Body of pancreas (tissue), 4 donors: ENCODE data around the gene BCCIP. TPM values are rescaled to one million over a fixed set of nuclear protein-coding genes. Genes with fewer than 3 reads are reported as not detected.

Source experiments
- ATAC-seq: fragments of 150-250 bp; one replicate; pipeline ENCODE4 v1.9.1; 2016
- DNase-seq, 4 donors: peaks; one replicate each; pipeline ENCODE4 v3.0.0-alpha.2; 2019
- H3K27ac ChIP-seq, 4 donors: fragments of 200-600 bp; sonication (generic); 1 replicate in 3 of 4; 2 replicates in 1 of 4; pipeline versions ENCODE4 v1.5.1 to v1.6.1; 2016 to 2019; ENCODE audit warnings: mild to moderate bottlenecking in 1 of 4, mixed read lengths in 1 of 4, moderate library complexity in 1 of 4
- H3K27me3 ChIP-seq, 2 donors: fragments of 200-600 bp; sonication (generic); one replicate each; pipeline ENCODE4 v1.6.0; 2016; ENCODE audit warnings: mild to moderate bottlenecking in 1 of 2
- H3K36me3 ChIP-seq, 2 donors: fragments of 200-600 bp; sonication (generic); replicated peaks in 1 of 2; 2 replicates each; pipeline ENCODE4 v1.5.1; 2016; ENCODE audit warnings: low read depth in 2 of 2; ENCODE audit not compliant: insufficient read depth in 1 of 2
- H3K4me1 ChIP-seq: fragments of 200-600 bp; sonication (generic); one replicate; pipeline ENCODE4 v1.6.0; 2016
- H3K4me3 ChIP-seq, 2 donors: fragments of 200-600 bp; sonication (generic); 1 replicate in 1 of 2; 2 replicates in 1 of 2; pipeline ENCODE4 v1.5.1; 2016 to 2019
- H3K9me3 ChIP-seq, 3 donors: fragments of 200-600 bp; sonication (generic); 1 replicate in 2 of 3; 2 replicates in 1 of 3; pipeline ENCODE4 v1.5.1; 2016
- CTCF ChIP-seq, 7 experiments: fragments of 450-650 bp in 4 of 7; fragments of 200-600 bp in 3 of 7; sonication (generic) in 3 of 7; IDR thresholded peaks; one replicate each; pipeline ENCODE4 v1.5.1; 2016 to 2019; ENCODE audit warnings: antibody characterized with exemption in 7 of 7
- POLR2A ChIP-seq, 3 donors: fragments of 450-650 bp; IDR thresholded peaks; one replicate each; pipeline ENCODE4 v1.6.1; 2016; ENCODE audit warnings: antibody characterized with exemption in 3 of 3, mild to moderate bottlenecking in 2 of 3
- WGBS, 2 donors: methylation state at CpG; one replicate each; pipeline ENCODE4 v1.1.5; 2017; 5-methylcytosine and 5-hydroxymethylcytosine counted together
- intact Hi-C: fragments of 100-400 bp; cut with DNase I; formaldehyde crosslinking; loops from one replicate; pipeline ENCODE4 v1.15.1; 2023
- total RNA-seq, 2 donors: library from RNA; depleted of rRNA; stranded (reverse); fragments of >200 nt; gene quantifications; one replicate each; pipeline ENCODE4 v1.1.0, GENCODE V29; 2016

Gene BCCIP
- total RNA-seq, 2 donors from 2014 or later = 16.2 to 31.4 TPM

GRCh38 chr10:125777806-125778205 is 45.5 kb upstream of the BCCIP start:
- 86 to 92% methylated on average over 9 of the region's 9 CpGs for WGBS, 2 donors
- H3K4me1 ChIP-seq = no peaks in the 10 kb centered on the region
- H3K9me3 ChIP-seq = no peaks in the 10 kb centered on the region
- TF ChIP-seq CTCF (IDR thresholded peaks at IDR 0.05) = no peak
- no peak for TF ChIP-seq POLR2A (IDR thresholded peaks at IDR 0.05)
- intact Hi-C loops = no loop called here
- H3K27ac ChIP-seq = no peak overlapping the region
- H3K36me3 ChIP-seq = no peaks in the 10 kb centered on the region
- H3K27me3 ChIP-seq = no peaks in the 10 kb centered on the region
- H3K4me3 ChIP-seq = no peak overlapping the region
- DNase-seq (no peak), ATAC-seq (no peak)

- H3K27me3 ChIP-seq = no peaks in the 10 kb centered on the region
- DNase-seq (no peak), ATAC-seq (no peak)
- no peak for TF ChIP-seq POLR2A (IDR thresholded peaks at IDR 0.05)
- no peak for TF ChIP-seq CTCF (IDR thresholded peaks at IDR 0.05)
- no peaks in the 10 kb centered on the region for H3K36me3 ChIP-seq
- 49 to 67% methylated on average over 5 of the region's 5 CpGs for WGBS, 2 donors
- H3K27ac ChIP-seq = no peak overlapping the region
- intact Hi-C loops = no loop called here
- no peak overlapping the region for H3K4me3 ChIP-seq
- H3K9me3 ChIP-seq = no peaks in the 10 kb centered on the region
- H3K4me1 ChIP-seq = no peaks in the 10 kb centered on the region
Measured at GRCh38 chr10:125778556-125778955, 44.8 kb upstream of the BCCIP start.

- TF ChIP-seq POLR2A (IDR thresholded peaks at IDR 0.05) (no peak), CTCF (IDR thresholded peaks at IDR 0.05) (no peak)
- Histone ChIP-seq H3K27me3 (no peaks in the 10 kb centered on the region), H3K27ac (no peak overlapping the region), H3K4me1 (no peaks in the 10 kb centered on the region), H3K36me3 (no peaks in the 10 kb centered on the region), H3K9me3 (no peaks in the 10 kb centered on the region), H3K4me3 (no peak overlapping the region)
- DNase-seq = no peak
- WGBS, 2 donors = 82% methylated on average over 6 to 10 of the region's 10 CpGs
- intact Hi-C loops = no loop called here
- ATAC-seq = no peak
Measured at GRCh38 chr10:125779403-125780327, 43.7 kb upstream of the BCCIP start.

- no peak for ATAC-seq
- intact Hi-C loops = no loop called here
- TF ChIP-seq POLR2A (IDR thresholded peaks at IDR 0.05) (no peak), CTCF (IDR thresholded peaks at IDR 0.05) (no peak)
- H3K9me3 ChIP-seq = no peaks in the 10 kb centered on the region
- no peak for DNase-seq
- 92 to 96% methylated on average over 8 of the region's 8 CpGs for WGBS, 2 donors
- H3K36me3 ChIP-seq = no peaks in the 10 kb centered on the region
- no peaks in the 10 kb centered on the region for H3K27me3 ChIP-seq
- no peaks in the 10 kb centered on the region for H3K4me1 ChIP-seq
- no peak overlapping the region for H3K4me3 ChIP-seq
- H3K27ac ChIP-seq = no peak overlapping the region
Measured at GRCh38 chr10:125781374-125781773, 42.0 kb upstream of the BCCIP start.

GRCh38 chr10:125782054-125782453 is 41.3 kb upstream of the BCCIP start:
- Histone ChIP-seq H3K27ac (no peak overlapping the region), H3K4me1 (no peaks in the 10 kb centered on the region), H3K9me3 (no peaks in the 10 kb centered on the region), H3K4me3 (no peak overlapping the region), H3K27me3 (no peaks in the 10 kb centered on the region), H3K36me3 (no peaks in the 10 kb centered on the region)
- WGBS, 2 donors = 86 to 91% methylated on average over 11 of the region's 11 CpGs
- no peak for ATAC-seq
- intact Hi-C loops = no loop called here
- DNase-seq = no peak
- TF ChIP-seq CTCF (IDR thresholded peaks at IDR 0.05) (no peak), POLR2A (IDR thresholded peaks at IDR 0.05) (no peak)
